ENCODE results near the gene KLHL29. TPM values are rescaled to one million over a fixed set of nuclear protein-coding genes. Genes with fewer than 3 reads are reported as not detected.

KLHL29 gene
- polyA plus RNA-seq, 3 donors, result 0.03 TPM; not detected in 2

GRCh38 chr2:23630961-23631360 is 246.0 kb downstream of the KLHL29 start:
- no peak for DNase-seq
- WGBS (ENCODE audit: insufficient coverage), result 100% methylated on average over 2 of the region's 7 CpGs
- no peak overlapping the region for H3K4me3 Mint-ChIP-seq
- no peaks in the 10 kb centered on the region for H3K4me1 Mint-ChIP-seq
- H3K27me3 Mint-ChIP-seq (ENCODE audit: low read depth in 3 of 3), result peaks cover 1 to 11% (median 9%) of the 10 kb centered on the region in 3 donors
- H3K4me1 ChIP-seq (ENCODE audit: control insufficient read depth in 1 of 2, insufficient read depth in 2 of 2, low read length in 2 of 2), result no peaks in the 10 kb centered on the region
- TF ChIP-seq CTCF (IDR thresholded peaks at IDR 0.05), result no peak
- H3K79me2 ChIP-seq (ENCODE audit: insufficient read depth, low read length), result no peaks in the 10 kb centered on the region
- H2AFZ ChIP-seq (ENCODE audit: insufficient read depth, low read depth, low read length, poor library complexity, severe bottlenecking), result no peak overlapping the region
- no peak overlapping the region for H3K4me3 ChIP-seq (replicated peaks in 1 of 3; ENCODE audit: low read depth in 2 of 3, low read length in 3 of 3)
- H3K9me3 Mint-ChIP-seq, result peaks cover 0 to 1% (median 0%) of the 10 kb centered on the region in 7 donors
- no peaks in the 10 kb centered on the region for H4K20me1 ChIP-seq (ENCODE audit: insufficient read depth, low read length)
- peaks cover 0 to 2% of the 10 kb centered on the region in 2 donors for H3K27me3 ChIP-seq (ENCODE audit: control insufficient read depth in 2 of 2, insufficient read depth in 2 of 2, low read length in 2 of 2)
- H3K36me3 Mint-ChIP-seq, result no peaks in the 10 kb centered on the region
- H3K27ac ChIP-seq (ENCODE audit: low read depth in 1 of 2, low read length in 2 of 2), result no peak overlapping the region
- H3K9me3 ChIP-seq (replicated peaks in 1 of 2; ENCODE audit: control insufficient read depth in 1 of 2, insufficient read depth in 1 of 2, low read length in 2 of 2), result no peaks in the 10 kb centered on the region
- no peak overlapping the region for H3K4me2 ChIP-seq (replicated peaks; ENCODE audit: extremely low read depth, low read length, poor library complexity, severe bottlenecking)
- H3K27ac Mint-ChIP-seq, result no peak overlapping the region
- H3K9ac ChIP-seq (ENCODE audit: insufficient read depth, low read length, poor library complexity, severe bottlenecking), result no peak overlapping the region
- intact Hi-C loops (cut with micrococcal nuclease), result no loop called here
- no peaks in the 10 kb centered on the region for H3K36me3 ChIP-seq (replicated peaks in 1 of 2; ENCODE audit: control insufficient read depth in 1 of 2, insufficient read depth in 2 of 2, low read length in 2 of 2)

- Histone ChIP-seq H3K9ac (ENCODE audit: insufficient read depth, low read length, poor library complexity, severe bottlenecking) (no peak overlapping the region), H2AFZ (ENCODE audit: insufficient read depth, low read depth, low read length, poor library complexity, severe bottlenecking) (no peak overlapping the region), H4K20me1 (ENCODE audit: insufficient read depth, low read length) (no peaks in the 10 kb centered on the region), H3K4me1 (ENCODE audit: control insufficient read depth in 1 of 2, insufficient read depth in 2 of 2, low read length in 2 of 2) (no peaks in the 10 kb centered on the region), H3K79me2 (ENCODE audit: insufficient read depth, low read length) (no peaks in the 10 kb centered on the region), H3K4me3 (replicated peaks in 1 of 3; ENCODE audit: low read depth in 2 of 3, low read length in 3 of 3) (no peak overlapping the region), H3K36me3 (replicated peaks in 1 of 2; ENCODE audit: control insufficient read depth in 1 of 2, insufficient read depth in 2 of 2, low read length in 2 of 2) (no peaks in the 10 kb centered on the region), H3K27me3 (ENCODE audit: control insufficient read depth in 2 of 2, insufficient read depth in 2 of 2, low read length in 2 of 2) (peaks cover 0 to 2% of the 10 kb centered on the region in 2 donors), H3K9me3 (replicated peaks in 1 of 2; ENCODE audit: control insufficient read depth in 1 of 2, insufficient read depth in 1 of 2, low read length in 2 of 2) (no peaks in the 10 kb centered on the region), H3K4me2 (replicated peaks; ENCODE audit: extremely low read depth, low read length, poor library complexity, severe bottlenecking) (no peak overlapping the region), H3K27ac (ENCODE audit: low read depth in 1 of 2, low read length in 2 of 2) (no peak overlapping the region)
- intact Hi-C loops (cut with micrococcal nuclease), result no loop called here
- DNase-seq, result no peak
- peaks cover 1 to 11% (median 9%) of the 10 kb centered on the region in 3 donors for H3K27me3 Mint-ChIP-seq (ENCODE audit: low read depth in 3 of 3)
- no peak overlapping the region for H3K27ac Mint-ChIP-seq
- no peaks in the 10 kb centered on the region for H3K36me3 Mint-ChIP-seq
- no peak overlapping the region for H3K4me3 Mint-ChIP-seq
- H3K9me3 Mint-ChIP-seq, result peaks cover 0 to 1% (median 0%) of the 10 kb centered on the region in 7 donors
- 96% methylated on average over 9 of the region's 11 CpGs for WGBS (ENCODE audit: insufficient coverage)
- no peak for TF ChIP-seq CTCF (IDR thresholded peaks at IDR 0.05)
- H3K4me1 Mint-ChIP-seq, result no peaks in the 10 kb centered on the region
Measured at GRCh38 chr2:23631389-23631788, 246.4 kb downstream of the KLHL29 start.
